Activated CD8-positive, alpha-beta T cell treated with anti-CD3 and anti-CD28 coated beads, Interleukin-2, amount 10 ng/mL, durations not matched to agents 7 days and 5 days (primary cell): ENCODE data around the gene TNXB. TPM values are rescaled to one million over a fixed set of nuclear protein-coding genes. Genes with fewer than 3 reads are reported as not detected.

ENCODE experiments used
- ATAC-seq: fragments of 150-1000 bp; cut with Tn5 transposase; one replicate; pipeline ENCODE4 v1.10.0; 2021; ENCODE audit warnings: moderate library complexity
- CTCF ChIA-PET: fragments of 350-600 bp; sonication (Branson Sonifier 250); formaldehyde crosslinking; loops from one replicate; lab custom pipeline; 2021; ENCODE audit warnings: antibody characterized with exemption; lab: Charles Lee
- POLR2A ChIA-PET: fragments of 350-600 bp; sonication (Branson Sonifier 250); formaldehyde crosslinking; loops from one replicate; lab custom pipeline; 2021; ENCODE audit warnings: antibody characterized with exemption; lab: Charles Lee
- DNase-seq: peaks from one replicate; pipeline ENCODE4 v3.0.0-alpha.2; 2020
- H3K27ac Mint-ChIP-seq: one replicate; pipeline ENCODE4 v1.8.0; 2021; ENCODE audit warnings: mild to moderate bottlenecking, mixed read lengths
- H3K27me3 Mint-ChIP-seq: one replicate; pipeline ENCODE4 v1.8.0; 2021; ENCODE audit warnings: low read depth, mixed read lengths
- H3K36me3 Mint-ChIP-seq: one replicate; pipeline ENCODE4 v1.8.0; 2021; ENCODE audit warnings: low read depth, mixed read lengths
- H3K4me1 Mint-ChIP-seq: one replicate; pipeline ENCODE4 v1.8.0; 2021; ENCODE audit warnings: low read depth, mixed read lengths
- H3K4me3 Mint-ChIP-seq: one replicate; pipeline ENCODE4 v1.8.0; 2021; ENCODE audit warnings: mild to moderate bottlenecking, mixed read lengths
- H3K9me3 Mint-ChIP-seq: one replicate; pipeline ENCODE4 v1.8.0; 2022; ENCODE audit warnings: mixed read lengths; ENCODE audit not compliant: insufficient read depth
- total RNA-seq, 2 experiments: library from RNA; stranded (reverse); gene quantifications; one replicate each; pipeline ENCODE4 v1.2.3, GENCODE V29; 2021

TNXB gene
- total RNA-seq, 2 experiments from 2014 or later = 3.4 to 4.8 TPM

GRCh38 chr6:32123681-32124080 lies 14.5 kb upstream of the TNXB start:
- Mint-ChIP-seq H3K9me3 (no peaks in the 10 kb centered on the region), H3K4me1 (peaks cover 40% of the 10 kb centered on the region), H3K27ac (no peak overlapping the region), H3K36me3 (peaks cover 60% of the 10 kb centered on the region), H3K27me3 (no peaks in the 10 kb centered on the region), H3K4me3 (no peak overlapping the region)
- ATAC-seq (no peak), DNase-seq (no peak)
- POLR2A ChIA-PET = no interaction called here
- CTCF ChIA-PET = interaction anchor here (2.0 kb wide), 1 partner anchor 72 kb away, joined by 4 read pairs; no protein-coding TSS in a partner anchor

GRCh38 chr6:32120573-32121059 lies 11.5 kb upstream of the TNXB start:
- ATAC-seq (no peak), DNase-seq (no peak)
- ChIA-PET POLR2A (interaction anchor here (0.6 kb wide), 1 partner anchor 372 kb away, joined by 3 read pairs; no protein-coding TSS in a partner anchor), CTCF (no interaction called here)
- no peak overlapping the region for H3K4me3 Mint-ChIP-seq
- no peaks in the 10 kb centered on the region for H3K27me3 Mint-ChIP-seq
- H3K9me3 Mint-ChIP-seq = no peaks in the 10 kb centered on the region
- H3K4me1 Mint-ChIP-seq = peaks cover 15% of the 10 kb centered on the region
- peaks cover 61% of the 10 kb centered on the region for H3K36me3 Mint-ChIP-seq
- H3K27ac Mint-ChIP-seq = no peak overlapping the region

GRCh38 chr6:32118782-32119628 lies 9.9 kb upstream of the TNXB start:
- Mint-ChIP-seq H3K4me3 (no peak overlapping the region), H3K27me3 (no peaks in the 10 kb centered on the region), H3K9me3 (no peaks in the 10 kb centered on the region), H3K4me1 (peaks cover 10% of the 10 kb centered on the region), H3K27ac (peak overlapping the region; percentile 67), H3K36me3 (peaks cover 62% of the 10 kb centered on the region)
- DNase-seq (peak; percentile 80), ATAC-seq (peak; percentile 86)
- POLR2A ChIA-PET = no interaction called here
- CTCF ChIA-PET = interaction anchor here (0.8 to 3.6 kb wide), 19 partner anchors 10 to 135 kb away, joined by 3 to 67 read pairs (median 5); partner anchors contain the start of genes AGPAT1, ATF6B, EGFL8 and FKBPL

GRCh38 chr6:32117461-32117860 lies 8.3 kb upstream of the TNXB start:
- Mint-ChIP-seq H3K27me3 (no peaks in the 10 kb centered on the region), H3K36me3 (peaks cover 56% of the 10 kb centered on the region), H3K27ac (no peak overlapping the region), H3K4me3 (no peak overlapping the region), H3K4me1 (peaks cover 10% of the 10 kb centered on the region), H3K9me3 (no peaks in the 10 kb centered on the region)
- CTCF ChIA-PET = interaction anchor here (1.2 to 3.6 kb wide), 8 partner anchors 11 to 136 kb away, joined by 3 to 67 read pairs (median 4); partner anchors contain the start of genes ATF6B, FKBPL and PRRT1
- ATAC-seq = no peak
- POLR2A ChIA-PET = interaction anchor here (2.1 kb wide), 1 partner anchor 11 kb away, joined by 5 read pairs; no protein-coding TSS in a partner anchor
- no peak for DNase-seq

- H3K4me3 Mint-ChIP-seq = no peak overlapping the region
- ChIA-PET CTCF (interaction anchor here (1.2 to 3.6 kb wide), 5 partner anchors 12 to 62 kb away, joined by 3 to 67 read pairs (median 3); partner anchors contain the start of genes ATF6B and FKBPL), POLR2A (interaction anchor here (2.1 kb wide), 1 partner anchor 12 kb away, joined by 5 read pairs; no protein-coding TSS in a partner anchor)
- peaks cover 10% of the 10 kb centered on the region for H3K4me1 Mint-ChIP-seq
- no peaks in the 10 kb centered on the region for H3K27me3 Mint-ChIP-seq
- H3K27ac Mint-ChIP-seq = peak overlapping the region; percentile 42
- no peak for ATAC-seq
- no peaks in the 10 kb centered on the region for H3K9me3 Mint-ChIP-seq
- H3K36me3 Mint-ChIP-seq = peaks cover 50% of the 10 kb centered on the region
- DNase-seq = peak; percentile 35
Observed at GRCh38 chr6:32116674-32117073, 7.5 kb upstream of the TNXB start.

GRCh38 chr6:32115623-32116022 lies 6.5 kb upstream of the TNXB start:
- CTCF ChIA-PET = no interaction called here
- ATAC-seq (no peak), DNase-seq (no peak)
- POLR2A ChIA-PET = no interaction called here
- Mint-ChIP-seq H3K4me3 (no peak overlapping the region), H3K27ac (no peak overlapping the region), H3K4me1 (peaks cover 10% of the 10 kb centered on the region), H3K9me3 (no peaks in the 10 kb centered on the region), H3K27me3 (no peaks in the 10 kb centered on the region), H3K36me3 (peaks cover 42% of the 10 kb centered on the region)

GRCh38 chr6:32114796-32115195 lies 5.7 kb upstream of the TNXB start:
- H3K36me3 Mint-ChIP-seq = peaks cover 40% of the 10 kb centered on the region
- POLR2A ChIA-PET = no interaction called here
- no peak overlapping the region for H3K27ac Mint-ChIP-seq
- H3K4me3 Mint-ChIP-seq = no peak overlapping the region
- H3K9me3 Mint-ChIP-seq = no peaks in the 10 kb centered on the region
- no peak for DNase-seq
- no peak for ATAC-seq
- no peaks in the 10 kb centered on the region for H3K27me3 Mint-ChIP-seq
- H3K4me1 Mint-ChIP-seq = peaks cover 10% of the 10 kb centered on the region
- CTCF ChIA-PET = interaction anchor here (0.6 to 0.7 kb wide), 2 partner anchors 13 to 827 kb away, joined by 3 read pairs; partner anchors contain the start of gene ATF6B

GRCh38 chr6:32113386-32114352 lies 4.5 kb upstream of the TNXB start:
- DNase-seq (no peak), ATAC-seq (no peak)
- Mint-ChIP-seq H3K4me1 (peaks cover 2% of the 10 kb centered on the region), H3K27me3 (peaks cover 5% of the 10 kb centered on the region), H3K36me3 (peaks cover 31% of the 10 kb centered on the region), H3K9me3 (no peaks in the 10 kb centered on the region), H3K4me3 (no peak overlapping the region), H3K27ac (no peak overlapping the region)
- CTCF ChIA-PET = interaction anchor here (0.7 kb wide), 1 partner anchor 14 kb away, joined by 3 read pairs; the partner anchor contains the start of gene ATF6B
- POLR2A ChIA-PET = interaction anchor here (1.1 kb wide), 1 partner anchor 15 kb away, joined by 3 read pairs; no protein-coding TSS in a partner anchor

GRCh38 chr6:32112431-32112980 lies 3.4 kb upstream of the TNXB start:
- Mint-ChIP-seq H3K4me3 (no peak overlapping the region), H3K9me3 (no peaks in the 10 kb centered on the region), H3K4me1 (peaks cover 2% of the 10 kb centered on the region), H3K27me3 (peaks cover 14% of the 10 kb centered on the region), H3K27ac (no peak overlapping the region), H3K36me3 (peaks cover 23% of the 10 kb centered on the region)
- DNase-seq (no peak), ATAC-seq (no peak)
- CTCF ChIA-PET = no interaction called here
- POLR2A ChIA-PET = no interaction called here

GRCh38 chr6:32111424-32112066 lies 2.4 kb upstream of the TNXB start:
- Mint-ChIP-seq H3K4me1 (peaks cover 2% of the 10 kb centered on the region), H3K4me3 (no peak overlapping the region), H3K27me3 (peaks cover 14% of the 10 kb centered on the region), H3K27ac (no peak overlapping the region), H3K36me3 (peaks cover 16% of the 10 kb centered on the region), H3K9me3 (no peaks in the 10 kb centered on the region)
- CTCF ChIA-PET = no interaction called here
- POLR2A ChIA-PET = interaction anchor here (1.0 kb wide), 1 partner anchor 36 kb away, joined by 3 read pairs; no protein-coding TSS in a partner anchor
- DNase-seq (no peak), ATAC-seq (no peak)
